IMR-90 (cell line): Measurements from ENCODE around the gene PHAF1. TPM values are rescaled to one million over a fixed set of nuclear protein-coding genes. Genes with fewer than 3 reads are reported as not detected.

Experiments used
- ATAC-seq: fragments of 200-7000 bp; cut with Tn5 transposase; 2 replicates; pipeline ENCODE4 v1.9.1; 2020; ENCODE audit warnings: low read depth, mild to moderate bottlenecking, moderate library complexity
- BruUV-seq: library from RNA; stranded (reverse); fragments of 400-500 nt; replicated peaks from 2 replicates; lab custom pipeline; 2021; lab: Mats Ljungman, UMichigan
- CTCF ChIA-PET: fragments of 300-600 bp; formaldehyde crosslinking; extraction: SDS; loops from one replicate; lab custom pipeline; 2021; ENCODE audit warnings: antibody characterized with exemption; lab: Yijun Ruan, JAX
- POLR2A ChIA-PET: fragments of 300-600 bp; sonication (Branson Sonifier 250); formaldehyde crosslinking; loops from one replicate; lab custom pipeline; 2022; ENCODE audit warnings: antibody characterized with exemption; ENCODE audit not compliant: unreplicated experiment; lab: Charles Lee
- DNase-seq: peaks from one replicate; pipeline ENCODE4 v3.0.0; 2013
- H2AFZ ChIP-seq: replicated peaks from 2 replicates; pipeline ENCODE3; 2013; ENCODE audit warnings: low read length, mild to moderate bottlenecking; ENCODE audit not compliant: poor library complexity
- H2AK5ac ChIP-seq: 2 replicates; pipeline ENCODE4 v1.6.1; 2013; ENCODE audit warnings: low read depth, low read length, inconsistent platforms
- H2AK9ac ChIP-seq: replicated peaks from 2 replicates; pipeline ENCODE3; 2013; ENCODE audit warnings: mild to moderate bottlenecking, low read depth, low read length, moderate library complexity; ENCODE audit not compliant: poor library complexity
- H2BK120ac ChIP-seq: 2 replicates; pipeline ENCODE4 v1.6.1; 2013; ENCODE audit warnings: low read depth, low read length, inconsistent platforms
- H2BK15ac ChIP-seq: 3 replicates; pipeline ENCODE4 v1.6.1; 2013; ENCODE audit warnings: low read depth, low read length, inconsistent platforms
- H2BK20ac ChIP-seq: 2 replicates; pipeline ENCODE4 v1.6.1; 2013; ENCODE audit warnings: low read depth, mild to moderate bottlenecking, inconsistent platforms, low read length, moderate library complexity
- H2BK5ac ChIP-seq: 2 replicates; pipeline ENCODE4 v1.6.1; 2013; ENCODE audit warnings: mild to moderate bottlenecking, low read depth, low read length, inconsistent platforms; ENCODE audit not compliant: poor library complexity, severe bottlenecking
- H3K14ac ChIP-seq: replicated peaks from 2 replicates; pipeline ENCODE4 v1.6.1; 2013; ENCODE audit warnings: low read depth, low read length, inconsistent platforms
- H3K18ac ChIP-seq: 2 replicates; pipeline ENCODE4 v1.6.1; 2013; ENCODE audit warnings: low read depth, low read length, control low read depth
- H3K23ac ChIP-seq: 2 replicates; pipeline ENCODE4 v1.6.1; 2013; ENCODE audit warnings: low read depth, low read length, inconsistent platforms
- H3K27ac ChIP-seq: 2 replicates; pipeline ENCODE4 v1.5.1; 2013; ENCODE audit warnings: mild to moderate bottlenecking, control low read depth, low read length; ENCODE audit not compliant: insufficient read depth
- H3K27me3 ChIP-seq: 2 replicates; pipeline ENCODE4 v1.6.1; 2013; ENCODE audit warnings: low read length; ENCODE audit not compliant: control insufficient read depth, insufficient read depth
- H3K36me3 ChIP-seq: 2 replicates; pipeline ENCODE4 v1.6.1; 2013; ENCODE audit warnings: low read length, mixed read lengths; ENCODE audit not compliant: control insufficient read depth, insufficient read depth
- H3K4ac ChIP-seq: 2 replicates; pipeline ENCODE4 v1.6.1; 2013; ENCODE audit warnings: low read depth, low read length, inconsistent platforms
- H3K4me1 ChIP-seq: 2 replicates; pipeline ENCODE4 v1.6.1; 2013; ENCODE audit warnings: low read length, mixed read lengths; ENCODE audit not compliant: control insufficient read depth, insufficient read depth
- H3K4me2 ChIP-seq: 2 replicates; pipeline ENCODE4 v1.6.1; 2013; ENCODE audit warnings: low read depth, mild to moderate bottlenecking, control low read depth, low read length, moderate library complexity
- H3K4me3 ChIP-seq: 2 replicates; pipeline ENCODE4 v1.5.1; 2013; ENCODE audit warnings: low read depth, mild to moderate bottlenecking, control low read depth, low read length, moderate library complexity; ENCODE audit not compliant: insufficient read depth
- H3K56ac ChIP-seq: 2 replicates; pipeline ENCODE4 v1.6.1; 2013; ENCODE audit warnings: low read length, inconsistent platforms; ENCODE audit not compliant: insufficient read depth; ENCODE audit errors: extremely low read depth
- H3K79me1 ChIP-seq, 2 experiments: 2 replicates each; pipeline ENCODE4 v1.6.1; 2013; ENCODE audit warnings: low read length in 2 of 2, inconsistent platforms in 1 of 2, low read depth in 1 of 2
- H3K9ac ChIP-seq: 2 replicates; pipeline ENCODE4 v1.6.1; 2013; ENCODE audit warnings: low read depth, low read length, control low read depth
- H3K9me1 ChIP-seq: 2 replicates; pipeline ENCODE4 v1.6.1; 2013; ENCODE audit warnings: low read length, inconsistent platforms; ENCODE audit not compliant: insufficient read depth
- H3K9me3 ChIP-seq: 2 replicates; pipeline ENCODE4 v1.6.1; 2013; ENCODE audit warnings: low read length; ENCODE audit not compliant: control insufficient read depth, insufficient read depth
- H4K20me1 ChIP-seq: 2 replicates; pipeline ENCODE4 v1.6.1; 2013; ENCODE audit warnings: low read length, inconsistent platforms; ENCODE audit not compliant: insufficient read depth
- H4K5ac ChIP-seq: 2 replicates; pipeline ENCODE4 v1.6.1; 2013; ENCODE audit warnings: mild to moderate bottlenecking, low read depth, low read length, control low read depth
- H4K8ac ChIP-seq, 2 experiments: 2 replicates each; pipeline ENCODE4 v1.6.1; 2013; ENCODE audit warnings: low read depth in 2 of 2, low read length in 2 of 2, control low read depth in 1 of 2, inconsistent platforms in 1 of 2
- H4K91ac ChIP-seq: 2 replicates; pipeline ENCODE4 v1.6.1; 2013; ENCODE audit warnings: low read depth, low read length, inconsistent platforms; ENCODE audit not compliant: insufficient read depth
- CHD1 ChIP-seq: IDR thresholded peaks from 2 replicates; pipeline ENCODE4 v1.6.1; 2012; ENCODE audit warnings: low read depth, low read length, improper control_type of control experiment
- FOS ChIP-seq: fragments of 150-350 bp; IDR thresholded peaks from 2 replicates; pipeline ENCODE4 v1.6.1; 2016; ENCODE audit warnings: low read depth, low read length
- WGBS, 2 experiments: methylation state at CpG; one replicate each; pipeline versions ENCODE4 v1.1.5 to v1.1.7; 2013; ENCODE audit warnings: missing lambda C conversion rate in 2 of 2; ENCODE audit not compliant: insufficient read length in 1 of 2; ENCODE audit errors: extremely low coverage in 2 of 2; 5-methylcytosine and 5-hydroxymethylcytosine counted together
- dilution Hi-C: fragments of 300-500 bp; cut with HindIII; formaldehyde crosslinking; loops from one replicate; pipeline ENCODE4 v1.14.3; 2018; ENCODE audit warnings: low sequenced_read_pairs; ENCODE audit not compliant: unreplicated experiment
- in situ Hi-C: fragments of 300-500 bp; cut with MboI; formaldehyde crosslinking; loops from 3 replicates; pipeline ENCODE4 v1.14.3; 2019; ENCODE audit warnings: low sequenced_read_pairs, inconsistent platforms, mixed read lengths
- intact Hi-C: fragments of 100-400 bp; cut with micrococcal nuclease; formaldehyde crosslinking; loops from 2 replicates; pipeline ENCODE4 v1.10.0; 2022
- polyA plus RNA-seq, 3 experiments: library from polyadenylated mRNA; depleted of rRNA; stranded (reverse); fragments of >200 nt; gene quantifications; 2 replicates each; pipeline ENCODE4 v1.2.3, GENCODE V29; 2012; ENCODE audit warnings: low replicate concordance in 1 of 3
- total RNA-seq: library from RNA; depleted of rRNA; stranded (reverse); fragments of >200 nt; gene quantifications from 2 replicates; pipeline ENCODE4 v1.2.3, GENCODE V29; 2012
- TF ChIP-seq, protein P1 (sequence below): conservative IDR thresholded peaks from 2 replicates; pipeline ENCODE4 v1.5.1; 2012; ENCODE audit warnings: mild to moderate bottlenecking, low read depth, low read length, improper control_type of control experiment

PHAF1 gene
- total and polyA plus RNA-seq, 2 of the 4 experiments (the other 2 are of a cell fraction): 14.0 to 19.8 TPM

DNA sequence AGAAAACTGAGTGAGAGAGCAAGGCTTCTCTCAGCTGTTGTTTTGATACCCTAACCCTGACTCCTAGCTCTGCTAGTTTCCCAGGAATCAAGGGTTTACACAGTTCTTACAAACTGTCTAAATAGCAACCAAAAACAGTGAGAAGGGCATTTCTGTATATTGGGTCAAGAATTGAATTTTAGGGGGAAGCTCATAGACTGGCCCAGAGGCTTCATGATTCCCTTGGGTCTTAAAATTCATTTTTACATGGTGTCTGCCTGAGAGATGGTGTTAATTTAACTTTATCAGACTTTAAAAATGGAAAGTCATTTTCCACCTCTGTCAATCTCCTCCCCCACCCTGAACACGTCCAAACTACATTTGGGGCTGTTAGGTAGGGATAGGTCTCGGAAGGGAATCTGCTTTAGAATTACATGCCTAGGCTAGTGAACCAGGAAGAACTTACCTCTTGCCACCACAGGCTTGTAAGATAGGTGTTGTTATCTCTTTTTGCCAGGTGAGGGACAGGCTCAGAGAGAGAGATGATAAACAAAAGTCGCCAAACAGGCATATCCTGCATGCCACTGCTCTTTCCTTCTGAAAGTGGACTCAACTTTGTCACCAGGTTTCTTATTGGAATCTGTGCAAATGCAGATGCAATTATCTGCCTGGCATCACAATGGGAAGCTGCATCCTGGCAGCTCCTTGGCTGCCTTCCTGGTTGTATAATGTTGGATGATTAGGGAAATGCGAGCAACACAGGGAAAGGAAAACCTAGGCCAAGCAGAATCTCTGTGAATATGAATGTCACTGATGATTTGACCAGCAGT lies 3.1 kb downstream of the PHAF1 start (continued):
- TF ChIP-seq, protein P1, sequence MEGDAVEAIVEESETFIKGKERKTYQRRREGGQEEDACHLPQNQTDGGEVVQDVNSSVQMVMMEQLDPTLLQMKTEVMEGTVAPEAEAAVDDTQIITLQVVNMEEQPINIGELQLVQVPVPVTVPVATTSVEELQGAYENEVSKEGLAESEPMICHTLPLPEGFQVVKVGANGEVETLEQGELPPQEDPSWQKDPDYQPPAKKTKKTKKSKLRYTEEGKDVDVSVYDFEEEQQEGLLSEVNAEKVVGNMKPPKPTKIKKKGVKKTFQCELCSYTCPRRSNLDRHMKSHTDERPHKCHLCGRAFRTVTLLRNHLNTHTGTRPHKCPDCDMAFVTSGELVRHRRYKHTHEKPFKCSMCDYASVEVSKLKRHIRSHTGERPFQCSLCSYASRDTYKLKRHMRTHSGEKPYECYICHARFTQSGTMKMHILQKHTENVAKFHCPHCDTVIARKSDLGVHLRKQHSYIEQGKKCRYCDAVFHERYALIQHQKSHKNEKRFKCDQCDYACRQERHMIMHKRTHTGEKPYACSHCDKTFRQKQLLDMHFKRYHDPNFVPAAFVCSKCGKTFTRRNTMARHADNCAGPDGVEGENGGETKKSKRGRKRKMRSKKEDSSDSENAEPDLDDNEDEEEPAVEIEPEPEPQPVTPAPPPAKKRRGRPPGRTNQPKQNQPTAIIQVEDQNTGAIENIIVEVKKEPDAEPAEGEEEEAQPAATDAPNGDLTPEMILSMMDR: no peak

DNA sequence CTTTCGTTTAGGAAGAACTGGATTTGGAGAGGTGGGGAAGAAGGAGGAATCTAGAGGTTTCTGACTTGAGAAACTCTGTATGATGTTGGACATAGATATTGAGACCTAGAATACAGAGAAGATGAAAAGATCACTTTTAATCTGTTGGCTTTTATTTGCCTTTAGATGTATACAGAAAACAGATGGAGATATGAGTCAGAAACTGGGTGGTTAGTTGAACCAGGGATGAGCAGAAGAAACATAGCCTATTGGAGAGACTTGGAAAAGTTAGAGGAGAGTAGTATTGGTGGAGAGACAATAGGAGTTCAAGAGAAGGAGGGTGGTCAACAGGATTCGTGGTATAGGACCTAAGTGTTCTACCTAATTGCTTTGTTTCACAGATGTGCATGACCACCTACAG lies 5.1 kb downstream of the PHAF1 start:
- Histone ChIP-seq H4K91ac (no peak overlapping the region), H3K4me3 (no peak overlapping the region), H2AK5ac (peak overlapping the region; percentile 33), H3K23ac (no peak overlapping the region), H3K9me3 (no peaks in the 10 kb centered on the region), H2AFZ (no peak overlapping the region), H3K18ac (no peak overlapping the region; the same call in 1 of the 2 replicates), H3K14ac (no peak overlapping the region), H3K27ac (no peak overlapping the region), H2BK5ac (peak overlapping the region; percentile 20), H4K5ac (no peak overlapping the region; the same call in 1 of the 2 replicates), H3K4me2 (peak overlapping the region; percentile 57; the same call in 1 of the 2 replicates), H3K9ac (no peak overlapping the region), H4K20me1 (peaks cover 60% of the 10 kb centered on the region), H3K27me3 (no peaks in the 10 kb centered on the region), H2AK9ac (no peak overlapping the region), H3K4ac (no peak overlapping the region; the same call in 1 of the 2 replicates), H3K36me3 (no peaks in the 10 kb centered on the region; the same call in 1 of the 2 replicates), H2BK120ac (0 out of 2 replicates have a peak overlapping the region, but pooled peaks have one; percentile 4), H3K4me1 (peaks cover 14% of the 10 kb centered on the region), H2BK15ac (no peak overlapping the region), H4K8ac (no peak overlapping the region), H2BK20ac (0 out of 2 replicates have a peak overlapping the region, but pooled peaks have one; percentile 18), H3K56ac (no peak overlapping the region), H3K9me1 (peaks cover 17% of the 10 kb centered on the region), H3K79me1 (peaks cover 51 to 93% of the 10 kb centered on the region in 2 experiments)
- dilution Hi-C loops: no loop called here
- in situ Hi-C loops: no loop called here
- 100% methylated on average over 1 to 2 of the region's 2 CpGs for WGBS, 2 experiments
- ChIA-PET CTCF (interaction anchor here (1.0 kb wide), 1 partner anchor 40 kb away, joined by 3 read pairs; no protein-coding TSS in a partner anchor), POLR2A (no interaction called here)
- DNase-seq: peak; percentile 72
- ATAC-seq: peak; percentile 69; the same call in 1 of the 2 replicates
- intact Hi-C loops: no loop called here
- TF ChIP-seq FOS (peak; percentile 36; the same call in 1 of the 2 replicates), CHD1 (no peak)
- BruUV-seq: no TSS peak
